Thyroid gland (tissue), 4 donors: ENCODE measurements around the gene CYP27B1. TPM values are rescaled to one million over a fixed set of nuclear protein-coding genes. Genes with fewer than 3 reads are reported as not detected.

Experiments used
- DNase-seq, 2 donors: peaks; one replicate each; pipeline ENCODE4 v3.0.0-alpha.2; 2019
- H3K27ac ChIP-seq, 3 donors: fragments of 200-600 bp; sonication (generic); 1 replicate in 2 of 3; 2 replicates in 1 of 3; pipeline ENCODE4 v1.5.1; 2016 to 2019; ENCODE audit warnings: mild to moderate bottlenecking in 1 of 3, moderate library complexity in 1 of 3
- H3K27me3 ChIP-seq: fragments of 200-600 bp; sonication (generic); one replicate; pipeline ENCODE4 v1.5.1; 2019
- H3K36me3 ChIP-seq, 2 donors: fragments of 200-600 bp; sonication (generic); one replicate each; pipeline ENCODE4 v1.5.1; 2016 to 2019
- H3K4me1 ChIP-seq, 2 donors: fragments of 200-600 bp; sonication (generic); one replicate each; pipeline ENCODE4 v1.5.1; 2017 to 2019
- H3K4me3 ChIP-seq, 3 donors: fragments of 200-600 bp; sonication (generic); replicated peaks in 1 of 3; 1 replicate in 2 of 3; 2 replicates in 1 of 3; pipeline ENCODE4 v1.5.1; 2016; ENCODE audit warnings: mild to moderate bottlenecking in 1 of 3
- H3K9me3 ChIP-seq: fragments of 200-600 bp; sonication (generic); one replicate; pipeline ENCODE4 v1.5.1; 2017
- CTCF ChIP-seq, 6 experiments: fragments of 200-600 bp in 3 of 6; fragments of 450-650 bp in 3 of 6; sonication (generic) in 3 of 6; IDR thresholded peaks; one replicate each; pipeline ENCODE4 v1.5.1; 2016 to 2019; ENCODE audit warnings: antibody characterized with exemption in 6 of 6, mild to moderate bottlenecking in 2 of 6, inconsistent platforms in 1 of 6, moderate library complexity in 1 of 6
- POLR2A ChIP-seq, 2 donors: fragments of 450-650 bp; IDR thresholded peaks; one replicate each; pipeline ENCODE4 v1.6.1; 2017; ENCODE audit warnings: antibody characterized with exemption in 2 of 2, mild to moderate bottlenecking in 2 of 2, moderate library complexity in 1 of 2
- WGBS, 2 donors: methylation state at CpG; one replicate each; pipeline ENCODE4 v1.1.5; 2017; 5-methylcytosine and 5-hydroxymethylcytosine counted together
- intact Hi-C: fragments of 100-400 bp; cut with DNase I; formaldehyde crosslinking; loops from one replicate; pipeline ENCODE4 v1.15.1; 2023
- total RNA-seq, 4 donors: library from RNA; depleted of rRNA; stranded (reverse); fragments of >200 nt; gene quantifications; one replicate each; pipeline ENCODE4 v1.2.3, GENCODE V29; 2016

Gene CYP27B1
- total RNA-seq, 4 donors from 2014 or later = 2.7 to 13.0 (median 10.0) TPM

- Histone ChIP-seq H3K27me3 (peaks cover 8% of the 10 kb centered on the region), H3K36me3 (peaks cover 20 to 21% of the 10 kb centered on the region in 2 donors), H3K9me3 (no peaks in the 10 kb centered on the region), H3K4me3 (no peak overlapping the region), H3K27ac (no peak overlapping the region), H3K4me1 (peaks cover 0 to 11% of the 10 kb centered on the region in 2 donors)
- intact Hi-C loops = no loop called here
- no peak for TF ChIP-seq POLR2A (IDR thresholded peaks at IDR 0.05)
- no peak for DNase-seq
- 82 to 93% methylated on average over 2 of the region's 2 CpGs for WGBS, 2 donors
These were observed 23.1 kb downstream of the CYP27B1 start for GRCh38 chr12:57743769-57744168.

- TF ChIP-seq POLR2A (IDR thresholded peaks at IDR 0.05) (no peak), CTCF (IDR thresholded peaks at IDR 0.05) (no peak)
- DNase-seq = no peak
- peaks cover 22% of the 10 kb centered on the region for H3K27me3 ChIP-seq
- peaks cover 4 to 5% of the 10 kb centered on the region in 2 donors for H3K36me3 ChIP-seq
- no peak overlapping the region for H3K4me3 ChIP-seq
- WGBS, 2 donors = 46 to 59% methylated on average over 14 of the region's 14 CpGs
- no peak overlapping the region for H3K27ac ChIP-seq
- intact Hi-C loops = no loop called here
- no peaks in the 10 kb centered on the region for H3K9me3 ChIP-seq
- peaks cover 11 to 27% of the 10 kb centered on the region in 2 donors for H3K4me1 ChIP-seq
These were observed 24.8 kb downstream of the CYP27B1 start for GRCh38 chr12:57741844-57742738.

GRCh38 chr12:57741413-57741789 lies 25.5 kb downstream of the CYP27B1 start:
- Histone ChIP-seq H3K27me3 (peaks cover 28% of the 10 kb centered on the region), H3K4me1 (peaks cover 11 to 34% of the 10 kb centered on the region in 2 donors), H3K4me3 (no peak overlapping the region), H3K36me3 (no peaks in the 10 kb centered on the region), H3K9me3 (no peaks in the 10 kb centered on the region), H3K27ac (no peak overlapping the region)
- WGBS, 2 donors = 54 to 69% methylated on average over 1 of the region's 1 CpG
- DNase-seq = no peak
- TF ChIP-seq POLR2A (IDR thresholded peaks at IDR 0.05) (no peak), CTCF (IDR thresholded peaks at IDR 0.05) (no peak)
- intact Hi-C loops = no loop called here

GRCh38 chr12:57740656-57741412 lies 26.0 kb downstream of the CYP27B1 start:
- WGBS, 2 donors = 65 to 68% methylated on average over 5 of the region's 5 CpGs
- DNase-seq = peak in 1 of 2 donors; percentile 17
- Histone ChIP-seq H3K27me3 (peaks cover 34% of the 10 kb centered on the region), H3K36me3 (no peaks in the 10 kb centered on the region), H3K4me1 (peaks cover 11 to 38% of the 10 kb centered on the region in 2 donors), H3K4me3 (no peak overlapping the region), H3K9me3 (no peaks in the 10 kb centered on the region), H3K27ac (no peak overlapping the region)
- intact Hi-C loops = no loop called here
- TF ChIP-seq POLR2A (IDR thresholded peaks at IDR 0.05) = no peak
- TF ChIP-seq CTCF (IDR thresholded peaks at IDR 0.05) = no peak

- no peak for DNase-seq
- Histone ChIP-seq H3K4me3 (no peak overlapping the region), H3K27me3 (peaks cover 40% of the 10 kb centered on the region), H3K9me3 (no peaks in the 10 kb centered on the region), H3K36me3 (no peaks in the 10 kb centered on the region), H3K4me1 (peaks cover 11 to 40% of the 10 kb centered on the region in 2 donors), H3K27ac (no peak overlapping the region)
- TF ChIP-seq POLR2A (IDR thresholded peaks at IDR 0.05) (no peak), CTCF (IDR thresholded peaks at IDR 0.05) (no peak)
- WGBS, 2 donors = 20 to 24% methylated on average over 7 to 9 of the region's 10 CpGs
- intact Hi-C loops = no loop called here
These were observed 26.9 kb downstream of the CYP27B1 start for GRCh38 chr12:57739914-57740538.
